K562 (cell line): ENCODE results near the gene ABHD12. TPM values are rescaled to one million over a fixed set of nuclear protein-coding genes. Genes with fewer than 3 reads are reported as not detected.

Experiments used
- AFF4 ChIP-seq: sonication (generic); formaldehyde crosslinking; IDR thresholded peaks from 2 replicates; pipeline ENCODE4 v1.8.0; 2023; ENCODE audit warnings: mild to moderate bottlenecking, missing genetic modification reagents
- CREB5 ChIP-seq: fragments of 250-450 bp; sonication (Bioruptor Pico); IDR thresholded peaks from 2 replicates; pipeline ENCODE4 v1.5.0; 2020; ENCODE audit warnings: mild to moderate bottlenecking
- FOXO4 ChIP-seq: fragments of 450-650 bp; formaldehyde crosslinking; IDR thresholded peaks from 2 replicates; pipeline ENCODE4 v1.4.0; 2020; ENCODE audit warnings: mild to moderate bottlenecking, moderate library complexity
- GTF2B ChIP-seq: IDR thresholded peaks from 2 replicates; pipeline ENCODE4 v1.6.1; 2011; ENCODE audit not compliant: insufficient read length; ENCODE audit errors: extremely low read depth
- MXD1 ChIP-seq: fragments of 250-450 bp; sonication (Bioruptor Pico); IDR thresholded peaks from 2 replicates; pipeline ENCODE4 v1.8.0; 2021; ENCODE audit warnings: borderline replicate concordance, mild to moderate bottlenecking, moderate library complexity; ENCODE audit not compliant: poor library complexity, severe bottlenecking
- NFIC ChIP-seq: fragments of 450-650 bp; IDR thresholded peaks from 2 replicates; pipeline ENCODE4 v1.6.1; 2017; ENCODE audit warnings: mild to moderate bottlenecking, inconsistent platforms
- NFRKB ChIP-seq: fragments of 450-650 bp; IDR thresholded peaks from 2 replicates; pipeline ENCODE4 v1.6.1; 2016; ENCODE audit warnings: low read depth
- NKRF ChIP-seq: fragments of 450-650 bp; IDR thresholded peaks from 2 replicates; pipeline ENCODE4 v1.6.1; 2016; ENCODE audit warnings: borderline replicate concordance
- ZNF324 ChIP-seq: fragments of 250-450 bp; sonication (Bioruptor Pico); IDR thresholded peaks from 2 replicates; pipeline ENCODE4 v1.4.0; 2020; ENCODE audit warnings: mild to moderate bottlenecking
- ZNF57 ChIP-seq: fragments of 450-650 bp; formaldehyde crosslinking; IDR thresholded peaks from 2 replicates; pipeline ENCODE4 v1.4.0; 2020; ENCODE audit warnings: mild to moderate bottlenecking, moderate library complexity
- polyA plus RNA-seq, 8 experiments: library from polyadenylated mRNA; depleted of rRNA in 4 of 8; stranded (reverse) in 5 of 8; unstranded in 3 of 8; fragments of >200 nt; fragmentation: Nextera tagmentation in 2 of 8; fragmentation: Illumina TruSeq in 1 of 8; extraction: Ambion mirVana in 2 of 8; extraction: Trizol in 1 of 8; gene quantifications; 2 replicates each; pipeline versions ENCODE4 v1.2.1 to v1.2.3, GENCODE V29; 2011 to 2014; ENCODE audit warnings: inconsistent platforms in 1 of 8, missing spikeins in 1 of 8
- total RNA-seq, 7 experiments: library from RNA; depleted of rRNA in 6 of 7; stranded (reverse); fragments of >200 nt in 6 of 7; fragmentation: Illumina TruSeq in 2 of 7; extraction: Trizol in 2 of 7; gene quantifications; 2 replicates each; pipeline versions ENCODE4 v1.2.1 to v1.2.3, GENCODE V29; 2011 to 2021; ENCODE audit warnings: low replicate concordance in 1 of 7

ABHD12 gene
- total and polyA plus RNA-seq, 9 of the 15 experiments (the other 6 are each of a cell fraction or from before 2014, with no cell fraction given) = 0.65 to 15.6 (median 9.1) TPM

GRCh38 chr20:25308671-25309394 lies 81.8 kb downstream of the ABHD12 start (continued):
- no peak for TF ChIP-seq AFF4 (CRISPR knock-in tag)
- TF ChIP-seq ZNF57 (CRISPR knock-in tag) = no peak
- no peak for TF ChIP-seq MXD1 (CRISPR knock-in tag)
- no peak for TF ChIP-seq FOXO4
- no peak for TF ChIP-seq GTF2B
- no peak for TF ChIP-seq ZNF324 (CRISPR knock-in tag)
- no peak for TF ChIP-seq NFIC
- TF ChIP-seq NFRKB = no peak
- no peak for TF ChIP-seq NKRF
- TF ChIP-seq CREB5 = no peak
